Measurements from ENCODE around the gene TGM5.
"Not testable (repeated sequence)": the region's sequence is repeated elsewhere in the genome, so short reads cannot be mapped to it uniquely, and the experiment has no call there.

Gene TGM5, protein sequence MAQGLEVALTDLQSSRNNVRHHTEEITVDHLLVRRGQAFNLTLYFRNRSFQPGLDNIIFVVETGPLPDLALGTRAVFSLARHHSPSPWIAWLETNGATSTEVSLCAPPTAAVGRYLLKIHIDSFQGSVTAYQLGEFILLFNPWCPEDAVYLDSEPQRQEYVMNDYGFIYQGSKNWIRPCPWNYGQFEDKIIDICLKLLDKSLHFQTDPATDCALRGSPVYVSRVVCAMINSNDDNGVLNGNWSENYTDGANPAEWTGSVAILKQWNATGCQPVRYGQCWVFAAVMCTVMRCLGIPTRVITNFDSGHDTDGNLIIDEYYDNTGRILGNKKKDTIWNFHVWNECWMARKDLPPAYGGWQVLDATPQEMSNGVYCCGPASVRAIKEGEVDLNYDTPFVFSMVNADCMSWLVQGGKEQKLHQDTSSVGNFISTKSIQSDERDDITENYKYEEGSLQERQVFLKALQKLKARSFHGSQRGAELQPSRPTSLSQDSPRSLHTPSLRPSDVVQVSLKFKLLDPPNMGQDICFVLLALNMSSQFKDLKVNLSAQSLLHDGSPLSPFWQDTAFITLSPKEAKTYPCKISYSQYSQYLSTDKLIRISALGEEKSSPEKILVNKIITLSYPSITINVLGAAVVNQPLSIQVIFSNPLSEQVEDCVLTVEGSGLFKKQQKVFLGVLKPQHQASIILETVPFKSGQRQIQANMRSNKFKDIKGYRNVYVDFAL

GRCh38 chr15:43266834-43267233, at the start of gene TGM5:
TGM5 (minus strand) TSS chr15:43266928; CDS start chr15:43266849, 79 bp downstream.
- no peak for DNase-seq

GRCh38 chr15:43314171-43314570, 47.4 kb upstream of the TGM5 start:
- no peak for DNase-seq

DNA sequence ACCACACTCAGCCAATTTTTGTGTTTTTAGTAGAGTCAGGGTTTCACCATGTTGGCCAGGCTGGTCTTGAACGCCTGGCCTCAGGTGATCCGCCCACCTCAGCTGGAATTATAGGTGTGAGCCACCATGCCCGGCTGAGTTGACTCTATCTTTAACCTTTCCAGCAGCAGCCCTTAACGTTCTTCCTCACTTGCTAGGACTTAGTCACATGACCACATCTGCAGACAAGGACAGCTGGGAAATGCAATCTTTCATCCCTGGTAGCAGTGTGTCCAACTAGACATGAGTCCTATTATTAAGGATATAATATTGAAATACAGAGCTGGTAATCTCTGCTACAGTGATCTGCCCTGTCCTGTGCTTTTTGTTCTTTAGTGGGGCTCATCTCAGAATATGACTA, 45.6 kb upstream of the TGM5 start:
- DNase-seq: no peak

DNA sequence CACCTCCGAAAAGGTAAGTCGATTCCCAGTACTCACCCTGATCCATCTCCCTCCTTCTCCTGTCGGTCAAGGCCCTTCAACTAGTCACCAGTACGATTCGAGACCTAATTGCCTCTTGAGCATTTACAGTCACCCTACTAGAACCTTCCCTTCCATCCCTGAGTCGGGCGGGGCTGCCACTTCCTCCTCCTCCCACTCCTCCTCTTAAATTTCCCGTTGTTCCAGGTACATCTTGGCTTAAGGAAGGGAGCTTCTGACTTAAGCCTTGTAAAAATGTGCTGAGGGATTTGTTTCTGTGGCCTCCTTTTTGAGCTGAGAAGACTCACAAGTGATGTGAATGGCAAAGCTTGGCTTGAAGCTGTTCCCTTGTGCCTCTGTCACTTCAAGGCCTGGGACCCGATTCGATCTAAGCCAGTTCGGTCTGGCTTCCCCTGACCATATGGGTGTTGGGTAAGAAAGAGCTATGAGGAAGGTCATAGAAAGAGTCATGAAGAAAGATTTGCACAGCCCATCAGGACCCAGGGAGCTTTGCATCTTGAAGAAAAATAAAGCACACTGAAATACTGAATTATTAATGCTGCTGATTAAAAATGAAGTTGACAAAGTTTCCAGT, 35.6 kb upstream of the TGM5 start, which contains the start of gene TGM7:
Gene TGM7 (minus strand): TSS at position 51 of the 613 bp plus-strand sequence.
- no peak for DNase-seq

DNA sequence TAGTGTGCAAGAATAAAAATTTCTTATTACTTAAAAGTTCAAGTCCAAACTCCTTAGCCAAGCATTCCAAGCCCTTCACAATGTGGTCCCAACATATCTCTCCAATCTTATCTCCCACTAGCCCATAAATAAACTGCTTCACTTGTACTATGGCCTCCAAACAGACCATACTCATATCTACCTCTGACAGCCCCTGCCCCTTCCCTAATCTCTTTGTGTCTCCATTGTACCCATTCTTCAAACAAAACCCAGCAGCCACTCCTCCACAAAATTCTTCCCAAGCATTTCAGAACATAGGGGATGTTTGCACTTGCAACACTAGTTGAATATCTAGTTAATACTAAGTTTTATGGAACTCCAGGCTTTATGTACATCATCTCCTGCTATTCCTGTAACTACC, 33.2 kb upstream of the TGM5 start:
- no peak for DNase-seq

DNA sequence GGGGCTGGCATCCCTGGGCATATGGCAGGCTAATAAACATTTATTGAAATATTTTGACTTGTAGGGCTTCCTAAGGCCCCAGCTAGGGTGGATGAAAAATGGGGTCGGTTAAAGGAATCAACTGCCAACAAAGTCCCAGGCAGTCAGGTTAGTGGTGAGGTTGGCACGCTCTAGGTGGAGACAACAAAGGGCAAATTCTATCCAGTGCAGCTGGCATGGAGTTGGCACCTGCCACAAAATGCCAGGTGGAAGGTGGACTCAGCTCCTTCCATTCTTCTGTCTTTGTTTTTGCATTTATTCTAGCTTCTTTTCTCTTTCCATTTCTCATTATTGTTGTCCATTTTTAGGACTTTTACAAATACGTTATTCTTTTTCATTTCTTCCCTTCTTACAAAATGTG, 32.7 kb upstream of the TGM5 start:
- DNase-seq: no peak

DNA sequence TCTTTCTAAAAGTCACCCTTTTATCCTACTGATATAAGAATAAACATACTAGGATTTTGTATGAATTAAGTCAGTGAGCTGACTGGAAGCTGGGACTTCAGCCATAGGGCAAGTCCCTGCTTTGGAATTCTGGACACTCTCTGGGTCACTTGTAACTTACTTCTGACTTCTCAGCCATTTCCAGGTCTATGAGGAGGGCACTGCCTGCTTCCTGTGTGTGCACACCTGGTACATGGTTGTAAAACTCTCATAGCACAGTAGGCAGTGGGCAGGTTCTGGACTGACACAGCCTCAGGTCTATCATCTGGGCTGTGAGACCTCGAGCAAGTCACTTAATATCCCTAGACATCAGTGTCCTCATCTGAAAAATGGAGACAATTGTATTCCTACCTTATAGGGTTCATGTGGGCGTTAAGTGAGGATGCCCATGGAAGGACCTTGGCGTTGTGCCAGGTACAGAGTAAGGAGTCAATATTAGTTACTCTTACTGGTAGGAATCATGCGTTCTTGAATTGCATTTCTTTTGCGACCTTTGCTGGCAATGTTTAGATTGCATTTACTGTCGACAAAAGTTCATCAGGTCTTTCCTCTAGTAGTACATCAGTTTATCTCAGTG, 27.5 kb upstream of the TGM5 start:
- DNase-seq: no peak

DNA sequence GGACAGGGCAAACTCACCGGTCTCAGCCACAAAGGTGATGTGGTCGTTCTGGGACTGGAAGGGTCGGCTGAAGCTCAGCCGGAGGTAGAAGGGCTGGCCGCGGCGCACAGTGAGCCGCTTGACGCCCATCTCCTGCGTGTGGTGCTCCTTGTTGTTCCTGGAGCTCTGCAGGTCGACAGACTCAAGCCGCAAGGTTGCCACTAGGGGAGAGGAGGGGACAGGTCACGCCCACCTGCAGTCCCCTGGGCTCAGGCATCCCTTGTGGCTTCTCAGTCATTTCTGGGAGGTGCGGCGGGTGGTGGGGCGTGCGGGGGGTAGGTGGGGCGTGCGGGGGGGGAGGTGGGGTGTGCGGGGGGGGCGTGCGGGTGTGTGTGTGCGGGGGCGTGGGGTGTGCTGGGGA, 26.7 kb upstream of the TGM5 start:
- no peak for DNase-seq

GRCh38 chr15:43292375-43293078, 25.8 kb upstream of the TGM5 start:
- no peak for DNase-seq

DNA sequence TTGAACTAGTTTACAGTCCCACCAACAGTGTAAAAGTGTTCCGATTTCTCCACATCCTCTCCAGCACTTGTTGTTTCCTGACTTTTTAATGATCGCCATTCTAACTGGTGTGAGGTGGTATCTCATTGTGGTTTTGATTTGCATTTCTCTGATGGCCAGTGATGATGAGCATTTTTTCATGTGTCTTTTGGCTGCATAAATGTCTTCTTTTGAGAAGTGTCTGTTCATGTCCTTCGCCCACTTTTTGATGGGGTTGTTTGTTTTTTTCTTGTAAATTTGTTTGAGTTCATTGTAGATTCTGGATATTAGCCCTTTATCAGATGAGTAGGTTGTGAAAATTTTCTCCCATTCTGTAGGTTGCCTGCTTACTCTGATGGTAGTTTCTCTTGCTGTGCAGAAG, 22.9 kb upstream of the TGM5 start:
- not testable (repeated sequence) for DNase-seq

DNA sequence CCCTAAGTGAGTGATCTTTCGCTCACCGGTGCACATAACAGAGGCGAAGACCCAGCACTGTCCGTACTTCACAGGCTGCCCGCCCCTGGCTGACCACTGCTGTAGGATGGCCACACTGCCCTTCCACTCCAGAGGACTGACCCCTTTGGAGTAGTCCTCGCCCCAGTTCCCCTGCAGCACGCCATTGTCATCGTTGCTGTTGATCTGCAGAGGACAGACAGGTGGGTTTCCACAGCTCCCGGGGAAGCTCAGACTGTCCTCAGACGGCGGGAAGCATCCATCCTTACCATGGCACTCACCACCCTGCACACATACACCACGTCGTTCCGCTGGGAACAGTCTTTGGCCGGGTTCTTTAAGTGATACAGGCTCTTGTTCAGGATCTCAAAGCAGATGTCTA, 20.5 kb upstream of the TGM5 start:
- DNase-seq: no peak

- no peak for DNase-seq
Measured at GRCh38 chr15:43286074-43286473, 19.3 kb upstream of the TGM5 start.

DNA sequence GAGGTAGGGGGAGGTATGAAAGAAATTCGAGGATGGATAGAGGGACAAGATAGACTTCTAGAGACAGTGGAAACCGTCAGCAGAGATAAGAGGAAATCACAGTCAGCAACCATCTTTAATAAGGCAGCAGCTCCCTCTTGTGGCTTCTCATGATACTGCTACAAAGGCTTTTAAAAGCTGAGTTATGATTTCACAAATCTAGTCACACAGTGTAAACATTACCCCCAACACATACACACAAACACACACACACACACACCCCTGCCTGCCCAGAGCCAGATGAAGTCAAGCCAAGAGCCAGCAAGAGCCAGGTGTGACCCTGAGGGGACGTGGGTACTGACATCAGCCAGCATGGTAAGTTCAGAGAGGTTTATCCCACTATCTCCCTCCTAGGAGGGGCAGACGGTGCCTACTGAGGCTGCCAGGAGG, 18.9 kb upstream of the TGM5 start:
- peak; percentile 11 to 23 for DNase-seq

DNA sequence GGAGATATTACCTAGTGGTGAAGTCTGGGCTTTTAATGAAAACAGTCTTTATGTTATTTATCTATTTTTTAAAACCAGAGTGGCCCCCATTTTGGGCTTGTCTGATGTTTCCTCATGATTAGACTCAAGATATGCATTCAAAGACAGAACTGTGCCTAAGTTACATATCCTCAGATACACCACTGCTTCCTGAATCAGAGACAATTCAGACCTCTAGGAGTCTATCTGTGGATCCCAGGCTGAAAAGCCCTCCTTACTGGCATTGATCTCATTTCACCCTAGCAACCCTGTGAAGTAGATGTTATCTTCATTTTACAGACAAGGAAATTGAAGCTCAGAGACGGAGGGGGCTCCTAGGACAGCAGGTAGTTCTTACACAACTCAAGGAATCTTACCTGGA, 16.8 kb upstream of the TGM5 start:
- no peak for DNase-seq

GRCh38 chr15:43281926-43282602, 15.3 kb upstream of the TGM5 start:
- DNase-seq: no peak

DNA sequence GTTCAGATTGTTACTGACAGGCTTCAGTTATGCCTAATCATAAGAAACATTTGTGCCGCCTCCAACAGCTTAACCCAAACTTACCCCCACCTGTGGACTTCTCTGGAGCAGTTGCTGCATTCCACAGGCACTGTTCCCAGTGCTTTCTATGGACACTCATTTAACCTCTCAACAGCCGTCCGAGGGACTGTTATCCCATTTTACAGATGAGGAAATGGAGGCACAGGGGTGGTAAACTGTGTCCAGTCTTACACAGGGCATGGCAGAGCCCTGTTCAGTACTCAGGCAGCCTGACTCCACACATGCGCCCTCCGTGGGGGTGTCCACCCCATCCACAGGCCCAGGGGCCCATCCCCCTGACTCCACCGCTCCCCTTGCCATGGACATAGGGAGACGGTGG, 14.3 kb upstream of the TGM5 start:
- DNase-seq: no peak

- DNase-seq: no peak
Measured at GRCh38 chr15:43279496-43279895, 12.8 kb upstream of the TGM5 start.

- no peak for DNase-seq
Measured at GRCh38 chr15:43278869-43279268, 12.1 kb upstream of the TGM5 start.

DNA sequence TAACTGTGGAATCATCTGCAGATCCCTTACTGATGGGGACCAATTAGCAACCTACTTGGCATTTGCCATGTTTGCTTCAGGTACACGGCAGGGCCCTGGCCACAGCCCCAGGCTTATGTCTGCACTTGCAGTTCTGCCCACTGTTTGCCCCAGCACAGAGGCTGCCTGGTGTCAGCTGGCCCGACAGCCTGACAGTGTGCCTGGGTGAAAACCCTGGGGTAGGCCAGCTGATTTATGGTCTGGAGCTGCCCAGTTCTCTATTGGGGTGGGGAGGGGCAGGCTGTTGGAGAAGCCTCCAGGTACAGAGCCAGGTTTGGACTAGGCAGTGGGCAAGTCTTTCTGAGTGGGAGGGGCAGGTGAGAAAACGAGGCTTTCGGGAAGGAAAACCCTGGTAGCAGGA, 11.2 kb upstream of the TGM5 start:
- no peak for DNase-seq

- no peak for DNase-seq
Measured at GRCh38 chr15:43277231-43277823, 10.6 kb upstream of the TGM5 start.

GRCh38 chr15:43276563-43277200, 10.0 kb upstream of the TGM5 start:
- no peak for DNase-seq

Measured in stimulated activated CD4-positive, alpha-beta T cell treated with anti-CD3 and anti-CD28 coated beads, Interleukin-4, amount 100 ng/mL, for 4 hours (primary cell).